CD4-positive, alpha-beta T cell (primary cell): Measurements from ENCODE around the gene LCAT. TPM values are rescaled to one million over a fixed set of nuclear protein-coding genes. Genes with fewer than 3 reads are reported as not detected.
"Not testable (repeated sequence)": the region's sequence is repeated elsewhere in the genome, so short reads cannot be mapped to it uniquely, and the experiment has no call there.

Experiments used
- ATAC-seq: fragments of 200-7000 bp; cut with Tn5 transposase; one replicate; pipeline ENCODE4 v1.10.0; 2022; ENCODE audit warnings: mild to moderate bottlenecking; ENCODE audit not compliant: poor library complexity
- CTCF ChIA-PET: fragments of 350-600 bp; sonication (Branson Sonifier 250); formaldehyde crosslinking; loops from one replicate; lab custom pipeline; 2021; ENCODE audit warnings: antibody characterized with exemption, inconsistent platforms; lab: Charles Lee
- POLR2A ChIA-PET: fragments of 350-600 bp; sonication (Branson Sonifier 250); formaldehyde crosslinking; loops from one replicate; lab custom pipeline; 2021; ENCODE audit warnings: antibody characterized with exemption, inconsistent platforms; lab: Charles Lee
- DNase-seq, 14 experiments: peaks; one replicate each; pipeline ENCODE4 v3.0.0-alpha.2; 2013 to 2020; ENCODE audit warnings: mixed read lengths in 2 of 14
- H3K27ac ChIP-seq, 2 donors: one replicate each; pipeline versions ENCODE4 v1.5.1 to v1.7.0; 2013; ENCODE audit warnings: low read length in 2 of 2, low read depth in 1 of 2, mild to moderate bottlenecking in 1 of 2
- H3K27me3 ChIP-seq, 2 experiments: 1 replicate in 1 of 2; 2 replicates in 1 of 2; pipeline versions ENCODE4 v1.6.1 to v1.7.0; 2013; ENCODE audit warnings: low read length in 2 of 2, control low read depth in 1 of 2, mild to moderate bottlenecking in 1 of 2, moderate library complexity in 1 of 2; ENCODE audit not compliant: insufficient read depth in 2 of 2, control insufficient read depth in 1 of 2
- H3K36me3 ChIP-seq: one replicate; pipeline ENCODE4 v1.6.1; 2013; ENCODE audit warnings: low read length, control low read depth; ENCODE audit not compliant: insufficient read depth
- H3K4me1 ChIP-seq: one replicate; pipeline ENCODE4 v1.6.1; 2013; ENCODE audit warnings: low read length, control low read depth; ENCODE audit not compliant: insufficient read depth
- H3K4me3 ChIP-seq: one replicate; pipeline ENCODE4 v1.5.1; 2013; ENCODE audit warnings: mild to moderate bottlenecking, low read length, moderate library complexity
- H3K9me3 ChIP-seq, 2 experiments: 1 replicate in 1 of 2; 2 replicates in 1 of 2; pipeline versions ENCODE4 v1.6.1 to v1.7.0; 2013; ENCODE audit warnings: low read length in 2 of 2, mild to moderate bottlenecking in 2 of 2, control low read depth in 1 of 2, moderate library complexity in 1 of 2; ENCODE audit not compliant: control insufficient read depth in 1 of 2, insufficient read depth in 1 of 2
- H3K27ac Mint-ChIP-seq: one replicate; pipeline ENCODE4 v1.8.0; 2020; ENCODE audit warnings: mixed read lengths
- H3K27me3 Mint-ChIP-seq: one replicate; pipeline ENCODE4 v1.8.0; 2021; ENCODE audit warnings: mixed read lengths
- H3K36me3 Mint-ChIP-seq: one replicate; pipeline ENCODE4 v1.8.0; 2021; ENCODE audit warnings: low read depth, mixed read lengths
- H3K4me1 Mint-ChIP-seq: one replicate; pipeline ENCODE4 v1.8.0; 2021; ENCODE audit warnings: low read depth, mixed read lengths
- H3K4me3 Mint-ChIP-seq: one replicate; pipeline ENCODE4 v1.8.0; 2020; ENCODE audit warnings: mild to moderate bottlenecking, mixed read lengths
- H3K9me3 Mint-ChIP-seq: one replicate; pipeline ENCODE4 v1.8.0; 2020; ENCODE audit warnings: mixed read lengths
- CTCF ChIP-seq: fragments of 200-600 bp; IDR thresholded peaks from one replicate; pipeline ENCODE4 v1.8.0; 2022; ENCODE audit warnings: antibody characterized with exemption, mild to moderate bottlenecking
- intact Hi-C, 2 experiments: fragments of 100-400 bp; cut with DNase I in 1 of 2; cut with micrococcal nuclease in 1 of 2; formaldehyde crosslinking; loops; one replicate each; pipeline versions ENCODE4 v1.15.1 to v1.9.0; 2023 to 2025; cut with DNase I, micrococcal nuclease
- total RNA-seq, 174 experiments: library from RNA in 2 of 174; stranded (reverse) in 2 of 174; gene quantifications; one replicate each; pipeline ENCODE4 v1.2.3 and lab custom pipeline; 2021 to 2026

Gene LCAT
- total RNA-seq, 2 experiments from 2014 or later, result 5.9 to 6.3 TPM

GRCh38 chr16:67915831-67916723, 27.8 kb downstream of the LCAT start:
- Histone ChIP-seq H3K27ac (no peak overlapping the region), H3K4me1 (peaks cover 11% of the 10 kb centered on the region), H3K27me3 (no peaks in the 10 kb centered on the region), H3K36me3 (peaks cover 52% of the 10 kb centered on the region), H3K9me3 (no peaks in the 10 kb centered on the region), H3K4me3 (no peak overlapping the region)
- Mint-ChIP-seq H3K27me3 (no peaks in the 10 kb centered on the region), H3K4me1 (peaks cover 20% of the 10 kb centered on the region), H3K4me3 (no peak overlapping the region), H3K9me3 (no peaks in the 10 kb centered on the region), H3K36me3 (peaks cover 45% of the 10 kb centered on the region), H3K27ac (peak overlapping the region; percentile 48)
- POLR2A ChIA-PET, result no interaction called here
- DNase-seq (no peak), ATAC-seq (no peak)
- TF ChIP-seq CTCF, result no peak
- intact Hi-C loops, result loop anchor here in 1 of 2 experiments (10.0 kb wide), 1 partner anchor 181 kb away; no protein-coding TSS in a partner anchor
- CTCF ChIA-PET, result no interaction called here

GRCh38 chr16:67915496-67915769, 28.5 kb downstream of the LCAT start:
- ATAC-seq, H3K9me3 ChIP-seq, DNase-seq, CTCF ChIA-PET, H3K4me3 ChIP-seq, H3K27me3 ChIP-seq, H3K9me3 Mint-ChIP-seq, H3K27ac Mint-ChIP-seq, H3K27ac ChIP-seq, POLR2A ChIA-PET, H3K27me3 Mint-ChIP-seq, H3K4me3 Mint-ChIP-seq: not testable (repeated sequence)
- Mint-ChIP-seq H3K36me3 (peaks cover 49% of the 10 kb centered on the region), H3K4me1 (peaks cover 20% of the 10 kb centered on the region)
- Histone ChIP-seq H3K4me1 (peaks cover 11% of the 10 kb centered on the region), H3K36me3 (peaks cover 52% of the 10 kb centered on the region)
- intact Hi-C loops, result loop anchor here in 1 of 2 experiments (10.0 kb wide), 1 partner anchor 181 kb away; no protein-coding TSS in a partner anchor

GRCh38 chr16:67914758-67915495, 29.0 kb downstream of the LCAT start:
- DNase-seq (no peak), ATAC-seq (no peak)
- no peak overlapping the region for H3K27ac ChIP-seq
- no peaks in the 10 kb centered on the region for H3K27me3 ChIP-seq
- Mint-ChIP-seq H3K9me3 (no peaks in the 10 kb centered on the region), H3K4me3 (no peak overlapping the region), H3K27me3 (no peaks in the 10 kb centered on the region), H3K4me1 (peaks cover 20% of the 10 kb centered on the region), H3K36me3 (peaks cover 52% of the 10 kb centered on the region), H3K27ac (no peak overlapping the region)
- no peak overlapping the region for H3K4me3 ChIP-seq
- peaks cover 11% of the 10 kb centered on the region for H3K4me1 ChIP-seq
- CTCF ChIA-PET, result no interaction called here
- H3K36me3 ChIP-seq, result peaks cover 54% of the 10 kb centered on the region
- intact Hi-C loops, result loop anchor here in 1 of 2 experiments (10.0 kb wide), 1 partner anchor 180 kb away; no protein-coding TSS in a partner anchor
- H3K9me3 ChIP-seq, result no peaks in the 10 kb centered on the region
- POLR2A ChIA-PET, result no interaction called here
- TF ChIP-seq CTCF, result no peak
